Measurements from ENCODE around the gene KRT23. TPM values are rescaled to one million over a fixed set of nuclear protein-coding genes. Genes with fewer than 3 reads are reported as not detected.

KRT23 gene
- total and polyA plus RNA-seq, 2 experiments from 2014 or later, result not detected

- H3K36me3 ChIP-seq (ENCODE audit: insufficient read depth), result no peaks in the 10 kb centered on the region
- no peaks in the 10 kb centered on the region for H3K79me2 ChIP-seq (replicated peaks; ENCODE audit: insufficient read depth)
- no peaks in the 10 kb centered on the region for H3K4me1 ChIP-seq (ENCODE audit: insufficient read depth)
- TF ChIP-seq STAT1 (IDR thresholded peaks at IDR 0.05; ENCODE audit: unreplicated experiment), result no peak
- Mint-ChIP-seq H3K27ac (no peak overlapping the region), H3K9me3 (no peaks in the 10 kb centered on the region; the same call in 2 of the 3 replicates), H3K27me3 (ENCODE audit: insufficient read depth, low read depth, poor library complexity) (peaks cover 6% of the 10 kb centered on the region), H3K4me1 (no peaks in the 10 kb centered on the region), H3K4me3 (no peak overlapping the region), H3K36me3 (ENCODE audit: low read depth) (0 out of 3 replicates have a peak, but pooled peaks cover 3% of the 10 kb centered on the region)
- H2AFZ ChIP-seq, result peak overlapping the region; percentile 66; the same call in 1 of the 2 replicates
- H3F3A ChIP-seq (replicated peaks; ENCODE audit: low read depth), result no peaks in the 10 kb centered on the region
- no peaks in the 10 kb centered on the region for H4K20me1 ChIP-seq (replicated peaks; ENCODE audit: insufficient read depth)
- no peak overlapping the region for H3K27ac ChIP-seq (ENCODE audit: low read depth)
- H3K4me2 ChIP-seq, result no peak overlapping the region
- H3K9me2 ChIP-seq (ENCODE audit: insufficient read depth), result no peaks in the 10 kb centered on the region
- no peaks in the 10 kb centered on the region for H3K27me3 ChIP-seq (ENCODE audit: insufficient read depth)
- no peak overlapping the region for H3K4me3 ChIP-seq
- no peak for DNase-seq (ENCODE audit: low spot score)
- no peak for ATAC-seq
These were observed 7.1 kb upstream of the KRT23 start for GRCh38 chr17:40944531-40944930.

GRCh38 chr17:40942553-40942952 is 5.1 kb upstream of the KRT23 start:
- peaks cover under 1% of the 10 kb centered on the region; the same call in 2 of the 3 replicates for H3K4me1 Mint-ChIP-seq
- Histone ChIP-seq H3K4me2 (no peak overlapping the region), H3K9me2 (ENCODE audit: insufficient read depth) (no peaks in the 10 kb centered on the region), H3K27ac (ENCODE audit: low read depth) (no peak overlapping the region), H3K4me1 (ENCODE audit: insufficient read depth) (no peaks in the 10 kb centered on the region), H2AFZ (no peak overlapping the region), H3K36me3 (ENCODE audit: insufficient read depth) (no peaks in the 10 kb centered on the region), H4K20me1 (replicated peaks; ENCODE audit: insufficient read depth) (no peaks in the 10 kb centered on the region), H3K27me3 (ENCODE audit: insufficient read depth) (no peaks in the 10 kb centered on the region), H3F3A (replicated peaks; ENCODE audit: low read depth) (no peaks in the 10 kb centered on the region), H3K79me2 (replicated peaks; ENCODE audit: insufficient read depth) (no peaks in the 10 kb centered on the region), H3K4me3 (no peak overlapping the region)
- ATAC-seq, result no peak
- H3K27ac Mint-ChIP-seq, result no peak overlapping the region
- no peaks in the 10 kb centered on the region for H3K9me3 Mint-ChIP-seq
- TF ChIP-seq REST (IDR thresholded peaks at IDR 0.05; ENCODE audit: unreplicated experiment) (no peak), EZH2 (IDR thresholded peaks at IDR 0.05; ENCODE audit: low read depth, unreplicated experiment) (no peak), CREB1 (CRISPR knock-in tag; IDR thresholded peaks at IDR 0.05; ENCODE audit: low read depth) (no peak)
- no peak for DNase-seq (ENCODE audit: low spot score)
- H3K4me3 Mint-ChIP-seq, result no peak overlapping the region
- H3K36me3 Mint-ChIP-seq (ENCODE audit: low read depth), result 0 out of 3 replicates have a peak, but pooled peaks cover 3% of the 10 kb centered on the region
- peaks cover 7% of the 10 kb centered on the region for H3K27me3 Mint-ChIP-seq (ENCODE audit: insufficient read depth, low read depth, poor library complexity)

- Mint-ChIP-seq H3K9me3 (no peaks in the 10 kb centered on the region), H3K27me3 (ENCODE audit: insufficient read depth, low read depth, poor library complexity) (peaks cover 11% of the 10 kb centered on the region), H3K4me3 (no peak overlapping the region), H3K4me1 (peaks cover 9% of the 10 kb centered on the region), H3K27ac (no peak overlapping the region), H3K36me3 (ENCODE audit: low read depth) (0 out of 3 replicates have a peak, but pooled peaks cover 3% of the 10 kb centered on the region)
- no peaks in the 10 kb centered on the region for H3K9me2 ChIP-seq (ENCODE audit: insufficient read depth)
- H2AFZ ChIP-seq, result no peak overlapping the region; the same call in 1 of the 2 replicates
- no peaks in the 10 kb centered on the region for H3K4me1 ChIP-seq (ENCODE audit: insufficient read depth)
- no peaks in the 10 kb centered on the region for H3K27me3 ChIP-seq (ENCODE audit: insufficient read depth)
- no peaks in the 10 kb centered on the region for H3K36me3 ChIP-seq (ENCODE audit: insufficient read depth)
- H3K27ac ChIP-seq (ENCODE audit: low read depth), result no peak overlapping the region
- H3F3A ChIP-seq (replicated peaks; ENCODE audit: low read depth), result no peaks in the 10 kb centered on the region
- no peak overlapping the region for H3K4me2 ChIP-seq
- no peak for DNase-seq (ENCODE audit: low spot score)
- no peaks in the 10 kb centered on the region for H4K20me1 ChIP-seq (replicated peaks; ENCODE audit: insufficient read depth)
- H3K4me3 ChIP-seq, result no peak overlapping the region
- ATAC-seq, result no peak
- H3K79me2 ChIP-seq (replicated peaks; ENCODE audit: insufficient read depth), result no peaks in the 10 kb centered on the region
- TF ChIP-seq ZNF331 (CRISPR knock-in tag; IDR thresholded peaks at IDR 0.05; ENCODE audit: low read depth) (no peak), ZNF462 (CRISPR knock-in tag; IDR thresholded peaks at IDR 0.05) (no peak), EZH2phosphoT487 (IDR thresholded peaks at IDR 0.05; ENCODE audit: unreplicated experiment) (no peak)
These were observed 2.8 kb upstream of the KRT23 start for GRCh38 chr17:40940266-40940665.

All from GM23338 (cell line).